ENCODE data around the gene UBE2D2. TPM values are rescaled to one million over a fixed set of nuclear protein-coding genes. Genes with fewer than 3 reads are reported as not detected.
A peak's percentile ranks its signal among the peaks of the same experiment; 100 is the strongest.

Gene UBE2D2
- total RNA-seq, 1 donor from 2014 or later = 155 TPM

DNA sequence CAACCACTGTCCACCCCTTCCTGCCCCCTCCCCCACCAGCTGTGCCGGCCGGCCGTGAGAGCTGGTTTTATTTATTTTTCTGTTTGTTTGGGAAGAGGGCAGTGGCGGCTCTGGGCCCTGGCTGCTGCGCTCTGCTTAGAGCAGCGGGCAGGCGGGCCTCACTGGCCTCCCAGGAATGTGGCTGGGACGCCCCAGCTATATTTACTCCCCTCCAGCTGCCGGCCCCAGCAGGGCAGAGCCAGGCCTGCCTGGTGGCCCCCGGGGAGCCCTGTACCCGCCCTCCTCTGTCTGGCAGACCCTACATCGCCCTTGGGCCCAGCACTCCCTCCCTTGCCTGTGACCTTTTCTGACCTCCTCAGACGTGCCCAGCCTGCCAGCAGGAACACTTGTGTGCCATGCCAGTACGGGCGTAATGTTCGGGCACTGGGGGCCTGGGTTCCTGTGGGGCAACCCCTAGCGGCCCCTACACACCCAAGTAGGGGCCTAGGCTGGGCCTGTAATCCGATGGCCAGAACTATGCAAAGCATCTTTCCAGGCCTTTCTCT lies 94.7 kb downstream of the UBE2D2 start:
- peaks cover 71% of the 10 kb centered on the region for H3K4me1 Mint-ChIP-seq (ENCODE audit: low read depth)
- no peaks in the 10 kb centered on the region for H3K9me3 Mint-ChIP-seq (ENCODE audit: low read depth)
- DNase-seq (ENCODE audit: low spot score, unreplicated experiment) = no peak
- TF ChIP-seq, protein P1, sequence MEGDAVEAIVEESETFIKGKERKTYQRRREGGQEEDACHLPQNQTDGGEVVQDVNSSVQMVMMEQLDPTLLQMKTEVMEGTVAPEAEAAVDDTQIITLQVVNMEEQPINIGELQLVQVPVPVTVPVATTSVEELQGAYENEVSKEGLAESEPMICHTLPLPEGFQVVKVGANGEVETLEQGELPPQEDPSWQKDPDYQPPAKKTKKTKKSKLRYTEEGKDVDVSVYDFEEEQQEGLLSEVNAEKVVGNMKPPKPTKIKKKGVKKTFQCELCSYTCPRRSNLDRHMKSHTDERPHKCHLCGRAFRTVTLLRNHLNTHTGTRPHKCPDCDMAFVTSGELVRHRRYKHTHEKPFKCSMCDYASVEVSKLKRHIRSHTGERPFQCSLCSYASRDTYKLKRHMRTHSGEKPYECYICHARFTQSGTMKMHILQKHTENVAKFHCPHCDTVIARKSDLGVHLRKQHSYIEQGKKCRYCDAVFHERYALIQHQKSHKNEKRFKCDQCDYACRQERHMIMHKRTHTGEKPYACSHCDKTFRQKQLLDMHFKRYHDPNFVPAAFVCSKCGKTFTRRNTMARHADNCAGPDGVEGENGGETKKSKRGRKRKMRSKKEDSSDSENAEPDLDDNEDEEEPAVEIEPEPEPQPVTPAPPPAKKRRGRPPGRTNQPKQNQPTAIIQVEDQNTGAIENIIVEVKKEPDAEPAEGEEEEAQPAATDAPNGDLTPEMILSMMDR (IDR thresholded peaks at IDR 0.05; ENCODE audit: unreplicated experiment) = no peak
- H3K36me3 Mint-ChIP-seq (ENCODE audit: insufficient read depth) = no peaks in the 10 kb centered on the region
- peak overlapping the region; percentile 44 for H3K4me3 Mint-ChIP-seq (ENCODE audit: low read depth)
- peak overlapping the region; percentile 93 for H3K27ac Mint-ChIP-seq
- no peaks in the 10 kb centered on the region for H3K27me3 Mint-ChIP-seq

DNA sequence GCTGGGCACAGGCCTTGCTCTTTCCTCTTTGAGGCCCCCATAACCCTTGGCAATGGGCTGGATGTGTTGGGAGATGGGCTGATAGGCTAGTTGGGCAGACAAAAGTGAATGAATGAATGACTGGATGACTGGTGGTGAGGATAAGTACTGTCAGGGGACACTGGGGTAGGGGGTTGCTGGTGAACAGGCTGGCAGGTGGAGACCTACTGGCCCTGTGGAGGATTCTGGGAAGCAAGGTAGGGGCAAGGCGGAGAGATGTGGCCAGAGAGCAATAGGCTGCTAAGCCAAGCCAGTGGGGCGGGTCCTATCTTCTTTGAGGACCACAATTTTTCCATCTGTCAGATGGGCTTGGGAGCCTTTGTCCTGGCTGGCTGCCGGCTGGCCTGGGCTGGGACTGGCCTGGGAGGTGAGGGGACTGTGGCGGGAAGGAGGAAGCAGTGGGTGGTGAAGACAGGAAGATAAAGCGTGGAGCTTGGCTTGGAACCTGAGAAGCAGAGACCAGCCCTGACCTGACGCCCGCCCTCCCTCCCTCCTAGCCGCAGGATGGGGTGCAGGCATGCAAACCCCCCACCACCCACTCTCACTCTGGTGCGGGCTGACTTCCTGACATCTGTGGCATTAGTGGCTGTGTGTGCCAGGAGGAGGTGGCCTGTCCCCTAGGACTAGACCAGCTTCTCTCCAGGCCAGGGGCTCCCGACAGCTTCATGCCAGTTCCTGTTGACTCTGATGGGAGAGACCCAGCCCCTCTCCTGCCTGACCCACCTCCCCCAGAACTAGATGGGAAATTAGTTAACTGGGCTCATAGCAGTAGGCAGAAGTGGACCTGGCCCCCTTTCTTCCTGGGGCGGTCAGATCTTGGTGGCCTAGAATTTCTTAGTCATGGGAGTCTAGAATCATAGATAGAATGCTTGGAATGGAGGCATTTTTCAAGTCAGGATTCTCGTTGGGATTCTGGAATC lies 96.5 kb downstream of the UBE2D2 start:
- H3K27ac Mint-ChIP-seq = peak overlapping the region; percentile 89
- peaks cover 64% of the 10 kb centered on the region for H3K4me1 Mint-ChIP-seq (ENCODE audit: low read depth)
- TF ChIP-seq, protein P1 (IDR thresholded peaks at IDR 0.05; ENCODE audit: unreplicated experiment) = no peak
- H3K27me3 Mint-ChIP-seq = no peaks in the 10 kb centered on the region
- H3K4me3 Mint-ChIP-seq (ENCODE audit: low read depth) = no peak overlapping the region
- no peaks in the 10 kb centered on the region for H3K36me3 Mint-ChIP-seq (ENCODE audit: insufficient read depth)
- no peaks in the 10 kb centered on the region for H3K9me3 Mint-ChIP-seq (ENCODE audit: low read depth)
- no peak for DNase-seq (ENCODE audit: low spot score, unreplicated experiment)

DNA sequence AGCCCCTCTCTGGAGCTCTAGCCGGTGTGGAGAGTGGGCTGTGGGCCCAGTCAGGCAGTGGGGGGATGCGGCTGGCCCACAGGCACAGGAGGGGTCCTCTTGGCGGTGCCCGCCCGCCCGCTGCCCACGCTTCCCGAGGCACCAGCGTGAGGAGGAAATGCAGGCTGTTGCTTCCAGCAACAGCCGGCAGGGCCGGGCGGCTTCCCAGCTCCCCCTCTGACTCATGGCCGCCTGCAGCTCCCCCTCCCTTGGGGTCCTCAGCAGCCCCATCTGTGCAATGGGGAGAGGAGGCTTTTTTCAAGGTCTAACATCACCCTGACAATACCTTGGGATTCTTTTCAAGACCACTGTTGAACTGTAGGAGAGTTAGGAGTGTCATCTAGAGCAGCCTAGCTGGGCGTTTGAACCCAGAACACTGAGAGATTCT lies 97.4 kb downstream of the UBE2D2 start:
- TF ChIP-seq, protein P1 (IDR thresholded peaks at IDR 0.05; ENCODE audit: unreplicated experiment) = no peak
- H3K36me3 Mint-ChIP-seq (ENCODE audit: insufficient read depth) = no peaks in the 10 kb centered on the region
- peak overlapping the region; percentile 69 for H3K27ac Mint-ChIP-seq
- no peak for DNase-seq (ENCODE audit: low spot score, unreplicated experiment)
- H3K27me3 Mint-ChIP-seq = no peaks in the 10 kb centered on the region
- no peaks in the 10 kb centered on the region for H3K9me3 Mint-ChIP-seq (ENCODE audit: low read depth)
- H3K4me1 Mint-ChIP-seq (ENCODE audit: low read depth) = peaks cover 62% of the 10 kb centered on the region
- no peak overlapping the region for H3K4me3 Mint-ChIP-seq (ENCODE audit: low read depth)

DNA sequence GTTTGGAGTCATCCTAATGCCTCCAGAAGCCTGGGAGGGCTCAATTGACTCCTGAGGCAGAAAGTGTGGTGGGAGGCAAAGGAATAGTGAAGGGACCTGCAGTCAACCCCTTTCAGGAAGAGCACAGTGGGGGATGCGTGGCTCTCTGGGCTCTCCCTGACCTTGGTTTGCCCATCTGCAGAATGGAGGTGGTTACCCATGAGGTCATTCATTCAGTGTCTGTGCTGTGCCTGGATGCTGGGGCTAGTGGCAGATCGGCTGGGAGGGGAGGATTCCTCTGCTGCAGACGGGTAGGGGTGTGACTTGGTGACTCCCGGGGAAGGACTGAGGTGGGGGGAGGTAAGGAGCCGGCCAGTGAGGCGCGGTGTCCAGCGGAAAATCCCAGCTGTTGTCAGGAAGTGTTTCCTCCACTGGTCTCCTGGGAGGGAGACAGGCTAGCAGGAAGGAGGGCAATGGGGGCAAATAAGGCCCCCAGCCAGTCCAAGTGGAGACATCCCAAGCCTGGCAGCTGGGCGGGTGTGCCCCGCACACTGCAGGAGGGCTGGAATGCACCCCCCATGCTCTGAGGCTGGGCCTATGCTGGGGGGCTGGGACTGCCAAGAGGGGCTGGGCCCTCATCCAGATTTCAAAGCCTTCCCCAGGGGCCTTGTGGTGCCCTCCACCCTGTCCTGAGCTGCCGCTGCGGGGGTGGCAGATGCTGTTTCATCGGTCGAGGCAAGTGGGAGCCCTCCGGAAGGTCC lies 98.0 kb downstream of the UBE2D2 start:
- TF ChIP-seq, protein P1 (IDR thresholded peaks at IDR 0.05; ENCODE audit: unreplicated experiment) = no peak
- H3K4me1 Mint-ChIP-seq (ENCODE audit: low read depth) = peaks cover 56% of the 10 kb centered on the region
- H3K27ac Mint-ChIP-seq = peak overlapping the region; percentile 69

DNA sequence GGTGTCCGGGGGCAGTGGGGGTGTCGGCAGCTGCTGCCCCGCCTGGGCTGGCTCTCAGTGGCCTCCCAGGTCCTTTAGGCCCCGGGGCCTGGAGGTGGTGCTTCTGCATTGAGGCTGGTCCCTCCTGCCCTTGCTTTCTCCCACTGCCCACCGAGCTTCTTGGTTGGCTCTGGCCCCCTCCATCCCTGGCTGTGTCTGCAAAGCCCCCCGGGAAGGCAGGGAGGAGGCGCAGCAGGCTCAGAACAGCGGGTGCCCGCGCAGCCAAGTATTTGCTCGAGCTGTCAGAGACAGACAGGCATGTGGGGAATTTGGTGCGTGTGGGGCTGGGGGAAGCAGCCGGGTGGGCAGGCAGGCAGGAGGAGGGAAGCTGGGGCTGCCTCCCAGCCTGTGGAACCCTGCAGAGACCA lies 98.6 kb downstream of the UBE2D2 start:
- Mint-ChIP-seq H3K4me3 (ENCODE audit: low read depth) (no peak overlapping the region), H3K4me1 (ENCODE audit: low read depth) (peaks cover 50% of the 10 kb centered on the region), H3K36me3 (ENCODE audit: insufficient read depth) (no peaks in the 10 kb centered on the region), H3K27ac (peak overlapping the region; percentile 73), H3K9me3 (ENCODE audit: low read depth) (no peaks in the 10 kb centered on the region), H3K27me3 (no peaks in the 10 kb centered on the region)
- TF ChIP-seq, protein P1 (IDR thresholded peaks at IDR 0.05; ENCODE audit: unreplicated experiment) = no peak
- DNase-seq (ENCODE audit: low spot score, unreplicated experiment) = no peak

More for the DNA sequence above, 98.0 kb downstream of the UBE2D2 start:
- H3K9me3 Mint-ChIP-seq (ENCODE audit: low read depth) = no peaks in the 10 kb centered on the region
- no peak for DNase-seq (ENCODE audit: low spot score, unreplicated experiment)
- H3K4me3 Mint-ChIP-seq (ENCODE audit: low read depth) = no peak overlapping the region
- no peaks in the 10 kb centered on the region for H3K27me3 Mint-ChIP-seq
- H3K36me3 Mint-ChIP-seq (ENCODE audit: insufficient read depth) = no peaks in the 10 kb centered on the region
